Thoracic aorta (tissue), 2 donors: Measurements from ENCODE around the gene SMYD2. TPM values are rescaled to one million over a fixed set of nuclear protein-coding genes. Genes with fewer than 3 reads are reported as not detected.

Experiments used
- ATAC-seq: fragments of 150-250 bp; one replicate; pipeline ENCODE4 v1.8.0; 2017; ENCODE audit warnings: low read depth; ENCODE audit not compliant: insufficient number of reproducible peaks, low FRiP score
- DNase-seq: peaks from one replicate; pipeline ENCODE4 v3.0.0-alpha.2; 2020; ENCODE audit warnings: low spot score
- H3K27ac ChIP-seq, 2 donors: fragments of 200-600 bp; sonication (generic); 1 replicate in 1 of 2; 2 replicates in 1 of 2; pipeline ENCODE4 v1.5.1; 2016; ENCODE audit warnings: mild to moderate bottlenecking in 2 of 2, moderate library complexity in 2 of 2
- H3K27me3 ChIP-seq: fragments of 200-600 bp; sonication (generic); replicated peaks from 2 replicates; pipeline ENCODE4 v1.6.0; 2016; ENCODE audit warnings: mild to moderate bottlenecking; ENCODE audit not compliant: insufficient read depth
- H3K36me3 ChIP-seq: fragments of 200-600 bp; sonication (generic); one replicate; pipeline ENCODE4 v1.5.1; 2016
- H3K4me1 ChIP-seq, 2 donors: fragments of 200-600 bp; sonication (generic); 1 replicate in 1 of 2; 2 replicates in 1 of 2; pipeline versions ENCODE4 v1.5.1 to v1.6.0; 2016; ENCODE audit warnings: low read depth in 2 of 2, mild to moderate bottlenecking in 1 of 2; ENCODE audit not compliant: control insufficient read depth in 1 of 2
- H3K4me3 ChIP-seq: fragments of 200-600 bp; sonication (generic); 2 replicates; pipeline ENCODE4 v1.5.1; 2016; ENCODE audit warnings: mild to moderate bottlenecking
- H3K9me3 ChIP-seq: fragments of 200-600 bp; sonication (generic); 2 replicates; pipeline ENCODE4 v1.5.1; 2016
- CTCF ChIP-seq: fragments of 200-600 bp; sonication (generic); IDR thresholded peaks from one replicate; pipeline ENCODE4 v1.5.1; 2019; ENCODE audit warnings: antibody characterized with exemption
- total RNA-seq, 2 donors: library from RNA; depleted of rRNA; stranded (reverse); fragments of >200 nt; gene quantifications; one replicate each; pipeline versions ENCODE4 v1.1.0 to v1.2.3, GENCODE V29; 2016

SMYD2 gene
- total RNA-seq, 2 donors from 2014 or later = 10.9 to 13.4 TPM

- ATAC-seq (peak; percentile 78), DNase-seq (peak; percentile 28)
- peaks cover 5% of the 10 kb centered on the region for H3K36me3 ChIP-seq
- H3K27me3 ChIP-seq = no peaks in the 10 kb centered on the region
- no peaks in the 10 kb centered on the region for H3K9me3 ChIP-seq
- no peaks in the 10 kb centered on the region for H3K4me1 ChIP-seq
- H3K27ac ChIP-seq = no peak overlapping the region
- no peak overlapping the region for H3K4me3 ChIP-seq
- peak; percentile 87 for TF ChIP-seq CTCF
Observed at GRCh38 chr1:214328770-214329469, 48.0 kb downstream of the SMYD2 start.

- ATAC-seq (no peak), DNase-seq (no peak)
- Histone ChIP-seq H3K4me1 (no peaks in the 10 kb centered on the region), H3K36me3 (peaks cover 5% of the 10 kb centered on the region), H3K4me3 (no peak overlapping the region), H3K9me3 (no peaks in the 10 kb centered on the region), H3K27me3 (no peaks in the 10 kb centered on the region), H3K27ac (no peak overlapping the region)
- TF ChIP-seq CTCF = no peak
Observed at GRCh38 chr1:214329470-214330220, 48.7 kb downstream of the SMYD2 start.

- no peaks in the 10 kb centered on the region for H3K4me1 ChIP-seq
- TF ChIP-seq CTCF = no peak
- no peak overlapping the region for H3K4me3 ChIP-seq
- H3K9me3 ChIP-seq = no peaks in the 10 kb centered on the region
- peaks cover 5% of the 10 kb centered on the region for H3K36me3 ChIP-seq
- DNase-seq (no peak), ATAC-seq (no peak)
- H3K27me3 ChIP-seq = no peaks in the 10 kb centered on the region
- H3K27ac ChIP-seq = no peak overlapping the region
Observed at GRCh38 chr1:214330222-214330621, 49.3 kb downstream of the SMYD2 start.

GRCh38 chr1:214330715-214331114 lies 49.8 kb downstream of the SMYD2 start:
- H3K27ac ChIP-seq = no peak overlapping the region

More at GRCh38 chr1:214330715-214331114, 49.8 kb downstream of the SMYD2 start:
- Histone ChIP-seq H3K4me1 (no peaks in the 10 kb centered on the region), H3K4me3 (no peak overlapping the region), H3K36me3 (peaks cover 5% of the 10 kb centered on the region), H3K27me3 (no peaks in the 10 kb centered on the region), H3K9me3 (no peaks in the 10 kb centered on the region)
- no peak for DNase-seq
- no peak for ATAC-seq
- TF ChIP-seq CTCF = no peak
